Fibroblast of villous mesenchyme (primary cell): Measurements from ENCODE around the gene NUP43. TPM values are rescaled to one million over a fixed set of nuclear protein-coding genes. Genes with fewer than 3 reads are reported as not detected.

Experiments
- DNase-seq: peaks from one replicate; pipeline ENCODE4 v3.0.0-alpha.2; 2010; ENCODE audit warnings: low read depth
- H3K4me3 ChIP-seq: 2 replicates; pipeline ENCODE4 v1.5.1; 2011; ENCODE audit warnings: low read depth, mild to moderate bottlenecking, low read length
- CTCF ChIP-seq: IDR thresholded peaks from 2 replicates; pipeline ENCODE4 v1.5.1; 2012; ENCODE audit warnings: low read depth, mild to moderate bottlenecking, low read length; ENCODE audit not compliant: insufficient read depth
- total RNA-seq: library from RNA; depleted of rRNA; stranded (reverse); fragments of >200 nt; gene quantifications from 2 replicates; pipeline ENCODE4 v1.2.3, GENCODE V29; 2012

The NUP43 gene
- total RNA-seq, 1 donor: 40.6 TPM

GRCh38 chr6:149680503-149680902 is 65.8 kb downstream of the NUP43 start:
- no peak for DNase-seq
- H3K4me3 ChIP-seq: no peak overlapping the region
- TF ChIP-seq CTCF: no peak

Other genes starting within 250 kb of the NUP43 start
- 24.2 and 40.6 TPM in 2 replicates for gene PPIL4, start 200.5 kb downstream of the NUP43 start, total RNA-seq
- 41.9 and 69.1 TPM in 2 replicates for gene GINM1, start 180.2 kb downstream of the NUP43 start, total RNA-seq
- 18.0 and 21.6 TPM in 2 replicates for gene KATNA1, start 97.8 kb downstream of the NUP43 start, total RNA-seq
- 20.6 and 25.9 TPM in 2 replicates for gene LATS1, start 28.4 kb downstream of the NUP43 start, total RNA-seq
- 112 and 126 TPM in 2 replicates for gene PCMT1, start 3.2 kb upstream of the NUP43 start, total RNA-seq
- 97.2 and 97.6 TPM in 2 replicates for gene LRP11, start 117.8 kb upstream of the NUP43 start, total RNA-seq
- gene RAET1E, start 151.6 kb upstream of the NUP43 start, total RNA-seq: under 0.01 TPM in 1 of 2 replicates, not detected in the other
- gene RAET1G, start 176.6 kb upstream of the NUP43 start, total RNA-seq: 1.3 TPM in 2 replicates
- 4.5 and 6.9 TPM in 2 replicates for gene ULBP2, start 195.5 kb upstream of the NUP43 start, total RNA-seq
- gene ULBP1, start 217.4 kb upstream of the NUP43 start, total RNA-seq: 0.43 and 1.6 TPM in 2 replicates